Left lung (tissue), 10 donors: ENCODE data around the gene ATF7IP. TPM values are rescaled to one million over a fixed set of nuclear protein-coding genes. Genes with fewer than 3 reads are reported as not detected.

Experiments used
- ATAC-seq: fragments of 200-7000 bp; cut with Tn5 transposase; one replicate; pipeline ENCODE4 v1.9.1; 2020; ENCODE audit warnings: moderate library complexity
- DNase-seq, 4 donors: peaks; one replicate each; pipeline ENCODE4 v3.0.0-alpha.2; 2013 to 2020
- H3K27ac ChIP-seq, 2 donors: fragments of 200-600 bp; sonication (generic) in 1 of 2; one replicate each; pipeline versions ENCODE4 v1.5.0 to v1.8.0; 2020 to 2021
- H3K27me3 ChIP-seq, 2 donors: fragments of 200-600 bp; sonication (generic) in 1 of 2; one replicate each; pipeline versions ENCODE4 v1.5.0 to v1.8.0; 2020 to 2021
- H3K36me3 ChIP-seq, 2 donors: fragments of 200-600 bp; sonication (generic) in 1 of 2; one replicate each; pipeline versions ENCODE4 v1.5.0 to v1.8.0; 2020 to 2021
- H3K4me1 ChIP-seq, 2 donors: fragments of 200-600 bp; one replicate each; pipeline ENCODE4 v1.8.0; 2021
- H3K4me3 ChIP-seq, 2 donors: fragments of 200-600 bp; sonication (generic) in 1 of 2; one replicate each; pipeline versions ENCODE4 v1.5.0 to v1.8.0; 2020 to 2021; ENCODE audit warnings: mild to moderate bottlenecking in 1 of 2
- H3K9me3 ChIP-seq, 2 donors: fragments of 200-600 bp; sonication (generic) in 1 of 2; one replicate each; pipeline versions ENCODE4 v1.5.0 to v1.8.0; 2020 to 2021
- intact Hi-C, 2 donors: fragments of 100-400 bp; cut with DNase I; formaldehyde crosslinking; loops; one replicate each; pipeline versions ENCODE4 v1.11.2 to v1.14.2; 2022
- polyA plus RNA-seq, 6 donors: library from polyadenylated mRNA; unstranded; fragments of 120-200 nt; gene quantifications; one replicate each; pipeline ENCODE4 v1.2.1, GENCODE V29; 2013; ENCODE audit not compliant: insufficient read length in 6 of 6
- total RNA-seq, 2 donors: library from RNA; stranded (reverse); fragmentation: NEBNext Ultra II Directional; extraction: Animal tissue kit (Norgen Biotek cat#: 25700); gene quantifications; one replicate each; pipeline ENCODE4 v1.2.1, GENCODE V29; 2021
- TF ChIP-seq, protein P1 (sequence below), 2 donors: fragments of 200-600 bp; sonication (generic) in 1 of 2; IDR thresholded peaks; one replicate each; pipeline versions ENCODE4 v1.5.0 to v1.8.0; 2021; ENCODE audit warnings: antibody characterized with exemption in 2 of 2
- donor health status: DM: no; HTN: yes; CAD: no.
- donor health status: DM: no; HTN: no; CAD: no.

ATF7IP gene
- total and polyA plus RNA-seq, 8 donors = 47.6 to 84.8 (median 55.6) TPM

DNA sequence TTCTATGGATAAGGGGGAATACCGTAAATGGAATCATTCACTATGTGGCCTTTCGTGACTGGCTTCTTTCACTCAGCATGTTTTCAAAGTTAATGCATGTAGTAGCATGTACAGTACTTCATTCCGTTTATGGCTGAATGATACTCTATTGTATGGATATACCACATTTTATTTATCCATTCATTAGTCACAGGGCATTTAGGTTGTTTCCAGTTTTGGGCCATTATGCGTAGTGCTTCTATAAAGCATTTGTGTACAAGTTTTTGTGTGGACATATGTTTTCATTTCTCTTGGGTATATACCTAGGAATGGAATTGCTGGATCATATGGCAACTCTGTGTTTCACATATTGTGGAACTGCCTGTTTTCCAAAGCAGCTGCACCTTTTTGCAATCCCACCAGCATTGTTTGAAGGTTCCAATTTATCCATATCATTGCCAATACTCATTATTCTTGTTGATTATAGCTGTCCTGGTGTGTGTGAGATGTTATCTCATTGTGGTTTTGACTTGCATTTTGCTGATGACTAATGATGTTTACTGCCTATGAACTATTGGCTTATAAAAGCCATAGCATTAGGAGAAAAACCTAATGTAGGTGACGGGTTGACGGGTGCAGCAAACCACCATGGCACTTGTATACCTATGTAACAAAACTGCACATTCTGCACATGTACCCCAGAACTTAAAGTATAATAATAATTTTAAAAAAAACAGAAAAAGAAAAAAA is 45.5 kb downstream of the ATF7IP start:
- ATAC-seq (no peak), DNase-seq (no peak)
- H3K27ac ChIP-seq = no peak overlapping the region
- intact Hi-C loops = no loop called here
- no peaks in the 10 kb centered on the region for H3K27me3 ChIP-seq
- no peaks in the 10 kb centered on the region for H3K36me3 ChIP-seq
- peaks cover 0 to 25% of the 10 kb centered on the region in 2 donors for H3K4me1 ChIP-seq
- H3K4me3 ChIP-seq = no peak overlapping the region
- TF ChIP-seq, protein P1, sequence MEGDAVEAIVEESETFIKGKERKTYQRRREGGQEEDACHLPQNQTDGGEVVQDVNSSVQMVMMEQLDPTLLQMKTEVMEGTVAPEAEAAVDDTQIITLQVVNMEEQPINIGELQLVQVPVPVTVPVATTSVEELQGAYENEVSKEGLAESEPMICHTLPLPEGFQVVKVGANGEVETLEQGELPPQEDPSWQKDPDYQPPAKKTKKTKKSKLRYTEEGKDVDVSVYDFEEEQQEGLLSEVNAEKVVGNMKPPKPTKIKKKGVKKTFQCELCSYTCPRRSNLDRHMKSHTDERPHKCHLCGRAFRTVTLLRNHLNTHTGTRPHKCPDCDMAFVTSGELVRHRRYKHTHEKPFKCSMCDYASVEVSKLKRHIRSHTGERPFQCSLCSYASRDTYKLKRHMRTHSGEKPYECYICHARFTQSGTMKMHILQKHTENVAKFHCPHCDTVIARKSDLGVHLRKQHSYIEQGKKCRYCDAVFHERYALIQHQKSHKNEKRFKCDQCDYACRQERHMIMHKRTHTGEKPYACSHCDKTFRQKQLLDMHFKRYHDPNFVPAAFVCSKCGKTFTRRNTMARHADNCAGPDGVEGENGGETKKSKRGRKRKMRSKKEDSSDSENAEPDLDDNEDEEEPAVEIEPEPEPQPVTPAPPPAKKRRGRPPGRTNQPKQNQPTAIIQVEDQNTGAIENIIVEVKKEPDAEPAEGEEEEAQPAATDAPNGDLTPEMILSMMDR (IDR thresholded peaks at IDR 0.05) = no peak
- no peaks in the 10 kb centered on the region for H3K9me3 ChIP-seq

DNA sequence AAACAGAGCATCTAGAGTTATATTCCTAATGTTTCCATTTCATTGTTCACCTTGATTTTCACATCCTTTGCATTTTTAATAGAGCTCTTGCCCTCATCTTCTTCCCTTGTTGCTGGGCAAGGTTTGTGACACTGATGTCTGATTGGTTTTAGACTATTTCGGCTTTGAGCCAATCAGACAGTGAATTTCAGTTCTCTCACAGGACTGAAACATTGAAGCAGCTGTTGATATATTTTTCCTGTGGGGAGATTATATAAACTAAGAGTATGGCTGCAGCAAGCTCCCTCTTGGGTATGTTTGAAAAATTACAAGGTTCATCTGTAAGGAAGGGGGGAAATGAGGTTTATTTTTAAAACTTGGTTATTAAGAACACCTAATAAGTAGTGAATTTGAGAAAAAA is 51.2 kb downstream of the ATF7IP start:
- TF ChIP-seq, protein P1 (IDR thresholded peaks at IDR 0.05) = peak in 1 of 2 donors; percentile 9
- Histone ChIP-seq H3K4me3 (no peak overlapping the region), H3K27me3 (no peaks in the 10 kb centered on the region), H3K4me1 (peaks cover 0 to 49% of the 10 kb centered on the region in 2 donors), H3K9me3 (peaks cover 0 to 2% of the 10 kb centered on the region in 2 donors), H3K36me3 (no peaks in the 10 kb centered on the region), H3K27ac (peak overlapping the region in 1 of 2 donors; percentile 2)
- ATAC-seq (peak; percentile 25), DNase-seq (peak in 2 of 4 donors; percentile 38 to 79)
- intact Hi-C loops = no loop called here

DNA sequence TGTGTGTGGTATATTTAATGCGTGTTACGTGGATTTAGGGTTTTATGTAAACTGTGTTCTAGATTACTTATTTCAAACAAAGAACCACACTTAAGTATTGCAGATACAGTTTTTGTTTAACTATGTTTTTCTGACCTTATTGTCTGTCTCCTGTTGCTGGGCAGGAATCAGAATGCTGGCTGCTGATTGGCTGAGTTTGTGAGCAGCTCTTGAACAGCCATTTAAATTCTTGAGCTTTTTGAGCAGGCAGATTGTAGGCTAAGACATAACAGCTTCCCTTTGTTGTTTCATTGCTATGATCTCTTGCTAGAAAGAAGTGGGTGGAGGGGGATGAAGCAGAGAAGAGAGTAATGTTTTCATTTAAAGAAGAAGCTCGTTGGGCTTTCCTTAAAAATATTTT is 52.2 kb downstream of the ATF7IP start:
- ATAC-seq (peak; percentile 86), DNase-seq (peak in 3 of 4 donors; percentile 52 to 60 (median 52))
- Histone ChIP-seq H3K4me1 (peaks cover 0 to 50% of the 10 kb centered on the region in 2 donors), H3K27me3 (no peaks in the 10 kb centered on the region), H3K9me3 (peaks cover 0 to 6% of the 10 kb centered on the region in 2 donors), H3K27ac (peak overlapping the region; percentile 50 to 51), H3K4me3 (no peak overlapping the region), H3K36me3 (no peaks in the 10 kb centered on the region)
- TF ChIP-seq, protein P1 (IDR thresholded peaks at IDR 0.05) = no peak
- intact Hi-C loops = no loop called here

DNA sequence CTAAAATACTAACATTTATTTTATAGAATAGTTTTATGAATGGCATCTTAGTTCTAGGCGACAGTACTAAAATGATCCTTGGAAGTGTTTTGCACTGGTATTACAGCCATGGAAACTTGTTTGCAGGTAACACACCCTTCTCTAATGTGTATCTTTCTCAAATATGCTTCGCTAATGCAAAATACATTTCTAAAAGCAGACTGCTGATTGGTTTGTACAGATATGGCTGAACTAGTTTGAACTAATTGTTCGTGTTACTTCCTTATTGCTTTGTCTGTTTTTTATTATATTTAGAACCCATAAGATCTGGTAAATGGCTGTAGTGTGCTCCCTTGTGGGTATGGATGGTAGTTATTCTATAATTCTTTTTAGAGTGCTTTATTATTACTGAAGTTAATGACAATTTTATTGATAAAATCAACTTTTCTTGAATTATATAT is 53.0 kb downstream of the ATF7IP start:
- no peak for DNase-seq
- TF ChIP-seq, protein P1 (IDR thresholded peaks at IDR 0.05) = peak; percentile 25 to 27
- intact Hi-C loops = no loop called here
- H3K27ac ChIP-seq = peak overlapping the region; percentile 50 to 51
- H3K4me1 ChIP-seq = peaks cover 0 to 51% of the 10 kb centered on the region in 2 donors
- H3K36me3 ChIP-seq = no peaks in the 10 kb centered on the region
- H3K27me3 ChIP-seq = no peaks in the 10 kb centered on the region
- ATAC-seq = peak; percentile 69
- H3K4me3 ChIP-seq = no peak overlapping the region
- H3K9me3 ChIP-seq = peaks cover 0 to 6% of the 10 kb centered on the region in 2 donors

DNA sequence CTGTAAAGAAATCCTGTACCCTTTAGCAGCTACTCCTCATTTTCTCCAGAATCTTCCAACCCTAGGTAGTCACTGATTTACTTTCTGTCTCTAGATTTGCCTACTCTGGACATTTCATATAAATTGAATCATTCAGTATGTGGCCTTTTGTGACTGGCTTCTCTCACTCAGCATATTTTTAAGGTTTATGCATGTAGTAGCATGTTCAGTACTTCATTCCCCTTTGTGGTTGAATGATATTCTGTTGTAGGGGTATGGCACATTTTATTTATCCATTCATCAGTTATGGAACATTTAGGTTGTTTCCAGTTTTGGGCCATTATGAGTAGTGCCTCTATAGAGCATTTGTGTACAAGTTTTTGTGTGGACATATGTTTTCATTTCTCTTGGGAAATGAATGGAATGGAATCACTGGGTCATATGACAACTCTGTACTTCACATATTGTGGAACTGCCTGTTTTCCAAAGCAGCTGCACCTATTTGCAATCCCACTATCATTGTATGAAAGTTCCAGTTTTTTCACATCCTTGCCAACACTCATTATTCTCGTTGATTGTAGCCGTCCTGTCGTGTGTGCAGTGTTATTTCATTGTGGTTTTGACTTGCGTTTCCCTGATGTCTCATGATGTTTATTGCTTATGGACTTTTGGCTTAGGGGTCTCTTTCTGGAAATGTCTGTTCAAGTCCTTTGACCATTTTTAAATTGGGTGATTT is 57.2 kb downstream of the ATF7IP start:
- Histone ChIP-seq H3K4me3 (no peak overlapping the region), H3K9me3 (peaks cover 0 to 6% of the 10 kb centered on the region in 2 donors), H3K27me3 (no peaks in the 10 kb centered on the region), H3K27ac (no peak overlapping the region), H3K4me1 (peaks cover 0 to 30% of the 10 kb centered on the region in 2 donors), H3K36me3 (peaks cover 0 to 28% of the 10 kb centered on the region in 2 donors)
- no peak for DNase-seq
- intact Hi-C loops = no loop called here
- TF ChIP-seq, protein P1 (IDR thresholded peaks at IDR 0.05) = no peak
- no peak for ATAC-seq
